T-cell (primary cell): ENCODE results near the gene CD84. TPM values are rescaled to one million over a fixed set of nuclear protein-coding genes. Genes with fewer than 3 reads are reported as not detected.

Experiments
- ATAC-seq, 4 experiments: fragments of 200-7000 bp in 3 of 4; fragments of 150-1000 bp in 1 of 4; cut with Tn5 transposase; replicated peaks in 1 of 4; 1 replicate in 3 of 4; 2 replicates in 1 of 4; pipeline ENCODE4 v1.10.0; 2021; ENCODE audit warnings: moderate library complexity in 3 of 4, mild to moderate bottlenecking in 2 of 4, moderate number of reproducible peaks in 1 of 4
- CTCF ChIA-PET, 2 donors: fragments of 300-600 bp; sonication (Branson Sonifier 250); formaldehyde crosslinking; loops; one replicate each; lab custom pipeline; 2022; ENCODE audit warnings: antibody characterized with exemption in 2 of 2; lab: Charles Lee
- POLR2A ChIA-PET, 2 donors: fragments of 300-600 bp; sonication (Branson Sonifier 250); formaldehyde crosslinking; loops; one replicate each; lab custom pipeline; 2022; ENCODE audit warnings: antibody characterized with exemption in 2 of 2; lab: Charles Lee
- DNase-seq, 35 experiments: peaks; one replicate each; pipeline versions ENCODE4 v3.0.0 to v3.0.0-alpha.2; 2013 to 2023
- H3K27ac ChIP-seq: one replicate; pipeline ENCODE4 v1.5.1; 2013; ENCODE audit warnings: low read length
- H3K27me3 ChIP-seq, 2 experiments: replicated peaks in 1 of 2; 1 replicate in 1 of 2; 2 replicates in 1 of 2; pipeline versions ENCODE4 v1.6.1 to v1.7.0; 2013; ENCODE audit warnings: low read length in 1 of 2, mixed read lengths in 1 of 2; ENCODE audit not compliant: control insufficient read depth in 2 of 2, insufficient read depth in 2 of 2; ENCODE audit errors: extremely low read depth in 1 of 2
- H3K36me3 ChIP-seq, 2 donors: 1 replicate in 1 of 2; 2 replicates in 1 of 2; pipeline versions ENCODE4 v1.6.1 to v1.7.0; 2013; ENCODE audit warnings: low read length in 1 of 2; ENCODE audit not compliant: control insufficient read depth in 2 of 2, insufficient read depth in 1 of 2; ENCODE audit errors: extremely low read depth in 1 of 2
- H3K4me1 ChIP-seq, 2 experiments: 1 replicate in 1 of 2; 2 replicates in 1 of 2; pipeline versions ENCODE4 v1.6.1 to v1.7.0; 2013; ENCODE audit warnings: low read length in 2 of 2, mixed read lengths in 1 of 2; ENCODE audit not compliant: insufficient read depth in 2 of 2, control insufficient read depth in 1 of 2; ENCODE audit errors: extremely low read depth in 1 of 2
- H3K4me3 ChIP-seq, 2 donors: 1 replicate in 1 of 2; 2 replicates in 1 of 2; pipeline versions ENCODE4 v1.5.1 to v1.7.0; 2013; ENCODE audit warnings: mild to moderate bottlenecking in 2 of 2, low read length in 1 of 2, moderate library complexity in 1 of 2; ENCODE audit not compliant: control insufficient read depth in 1 of 2; ENCODE audit errors: extremely low read depth in 1 of 2
- H3K9me3 ChIP-seq: 2 replicates; pipeline ENCODE4 v1.7.0; 2013
- H3K27ac Mint-ChIP-seq, 2 donors: one replicate each; pipeline ENCODE4 v1.8.0; 2020 to 2021; ENCODE audit warnings: mild to moderate bottlenecking in 2 of 2, mixed read lengths in 2 of 2
- H3K27me3 Mint-ChIP-seq, 2 donors: one replicate each; pipeline ENCODE4 v1.8.0; 2021 to 2022; ENCODE audit warnings: mixed read lengths in 2 of 2
- H3K36me3 Mint-ChIP-seq: one replicate; pipeline ENCODE4 v1.8.0; 2021; ENCODE audit warnings: mixed read lengths
- H3K4me1 Mint-ChIP-seq, 3 donors: one replicate each; pipeline ENCODE4 v1.8.0; 2020 to 2022; ENCODE audit warnings: mixed read lengths in 3 of 3, mild to moderate bottlenecking in 1 of 3
- H3K4me3 Mint-ChIP-seq, 3 donors: one replicate each; pipeline ENCODE4 v1.8.0; 2020 to 2022; ENCODE audit warnings: mild to moderate bottlenecking in 3 of 3, mixed read lengths in 3 of 3, moderate library complexity in 3 of 3
- H3K9me3 Mint-ChIP-seq, 3 donors: one replicate each; pipeline ENCODE4 v1.8.0; 2020 to 2022; ENCODE audit warnings: mixed read lengths in 3 of 3
- WGBS: methylation state at CpG from one replicate; pipeline ENCODE4 v1.1.5; 2013; ENCODE audit warnings: missing lambda C conversion rate; ENCODE audit not compliant: insufficient coverage; 5-methylcytosine and 5-hydroxymethylcytosine counted together
- total RNA-seq, 35 experiments: library from RNA in 6 of 35; stranded (reverse) in 6 of 35; fragments of 120-200 nt in 1 of 35; gene quantifications; one replicate each; pipeline versions ENCODE4 v1.2.1 to v1.2.4 and lab custom pipeline; 2013 to 2026

The CD84 gene
- total RNA-seq, 5 donors from 2014 or later (not counting 1 experiment from before 2014, with no cell fraction given) = 47.5 to 97.4 (median 51.8) TPM

DNA sequence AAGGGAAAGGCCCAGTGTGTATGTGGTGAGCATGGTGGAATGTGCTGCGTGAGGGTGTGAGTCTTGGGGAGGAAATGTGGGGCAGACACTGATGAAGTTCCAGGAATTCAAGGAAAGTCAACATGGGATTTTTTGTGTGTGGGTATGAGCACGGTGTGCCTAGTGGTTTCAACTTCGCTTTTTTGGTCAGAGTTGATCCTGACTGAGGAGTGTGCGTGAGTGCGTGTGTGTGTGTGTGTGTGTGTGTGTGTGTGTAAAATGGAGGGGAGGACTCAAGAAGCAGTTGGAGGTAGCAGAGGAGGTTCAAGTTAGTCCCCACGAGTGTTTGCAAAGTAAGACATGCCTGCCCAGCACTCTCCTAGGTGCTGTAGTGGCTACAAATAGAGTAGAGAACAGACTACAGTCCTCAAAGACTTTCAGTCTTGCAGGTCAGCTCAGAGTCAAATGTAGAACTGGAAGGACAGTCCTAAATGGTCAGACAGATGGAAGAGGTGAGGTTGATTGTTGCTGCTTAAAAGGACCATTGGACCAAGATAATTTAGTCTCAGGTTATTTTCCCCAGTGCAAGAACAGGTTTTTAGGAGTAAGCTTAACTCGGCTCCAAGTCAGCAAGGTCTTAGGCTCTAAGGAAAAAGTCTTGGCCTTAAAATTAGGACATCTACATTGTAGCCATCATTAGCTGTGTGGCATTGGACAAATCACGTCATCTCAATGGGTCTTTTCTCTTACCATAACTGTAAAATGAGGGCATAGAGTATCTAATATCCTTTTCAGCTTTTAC lies 42.5 kb upstream of the CD84 start:
- Mint-ChIP-seq H3K9me3 (peaks cover 0 to 1% (median 1%) of the 10 kb centered on the region in 3 donors), H3K4me1 (peaks cover 84 to 89% (median 85%) of the 10 kb centered on the region in 3 donors), H3K36me3 (peaks cover 64% of the 10 kb centered on the region), H3K27me3 (no peaks in the 10 kb centered on the region), H3K4me3 (no peak overlapping the region), H3K27ac (peak overlapping the region; percentile 96 to 98)
- ATAC-seq (no peak), DNase-seq (no peak)
- WGBS = 31% methylated on average over 4 of the region's 8 CpGs
- Histone ChIP-seq H3K4me1 (peaks cover 31 to 46% of the 10 kb centered on the region in 2 experiments), H3K4me3 (no peak overlapping the region), H3K9me3 (peaks cover 2% of the 10 kb centered on the region), H3K27me3 (no peaks in the 10 kb centered on the region), H3K27ac (peak overlapping the region; percentile 60), H3K36me3 (peaks cover 4 to 33% of the 10 kb centered on the region in 2 donors)
- CTCF ChIA-PET = interaction anchor here (0.8 to 2.5 kb wide), 7 partner anchors 13 to 245 kb away, joined by 3 to 9 read pairs (median 3); partner anchors contain the start of gene SLAMF1 (in 1 of the 2)
- POLR2A ChIA-PET = interaction anchor here in 1 of 2 donors (0.7 kb wide), 1 partner anchor 12 kb away, joined by 3 read pairs; no protein-coding TSS in a partner anchor

DNA sequence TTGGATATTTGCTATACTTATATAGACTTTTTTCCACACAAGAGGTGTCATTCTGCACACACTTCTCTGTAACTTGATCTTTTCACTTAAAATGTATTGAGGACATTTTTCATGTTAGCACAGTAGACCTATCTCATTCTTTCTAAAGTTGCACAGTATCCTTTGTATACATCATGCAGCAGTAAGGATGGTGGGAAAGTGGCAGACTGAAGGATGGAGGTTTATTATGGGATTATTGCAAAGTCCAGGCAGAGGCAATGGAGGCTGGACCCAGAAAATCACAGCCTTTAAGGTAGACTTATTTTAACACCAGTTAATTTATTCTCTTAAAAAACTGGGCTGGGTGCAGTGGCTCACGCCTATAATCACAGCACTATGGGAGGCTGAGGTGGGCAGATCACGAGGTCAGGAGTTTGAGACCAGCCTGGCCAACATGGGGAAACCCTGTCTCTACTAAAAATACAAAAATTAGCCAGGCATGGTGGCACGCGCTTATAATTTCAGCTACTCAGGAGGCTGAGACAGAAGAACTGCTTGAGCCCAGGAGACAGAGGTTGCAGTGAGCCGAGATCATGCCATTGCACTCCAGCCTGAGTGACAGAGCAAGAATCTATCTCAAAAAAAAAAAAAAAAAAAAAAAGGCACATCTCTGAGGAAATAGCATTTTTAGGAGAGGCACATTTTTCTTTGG lies 41.8 kb upstream of the CD84 start:
- Mint-ChIP-seq H3K4me3 (no peak overlapping the region), H3K27ac (peak overlapping the region; percentile 73 to 96), H3K36me3 (peaks cover 67% of the 10 kb centered on the region), H3K27me3 (no peaks in the 10 kb centered on the region), H3K4me1 (peaks cover 77 to 83% (median 80%) of the 10 kb centered on the region in 3 donors), H3K9me3 (no peaks in the 10 kb centered on the region)
- peaks cover 24 to 39% of the 10 kb centered on the region in 2 experiments for H3K4me1 ChIP-seq
- no peak for ATAC-seq
- H3K27me3 ChIP-seq = no peaks in the 10 kb centered on the region
- POLR2A ChIA-PET = no interaction called here
- H3K4me3 ChIP-seq = no peak overlapping the region
- peaks cover 4 to 33% of the 10 kb centered on the region in 2 donors for H3K36me3 ChIP-seq
- H3K27ac ChIP-seq = no peak overlapping the region
- WGBS = no CpG with 5 or more reads among the region's 5 CpGs
- H3K9me3 ChIP-seq = peaks cover 2% of the 10 kb centered on the region
- CTCF ChIA-PET = interaction anchor here (0.8 to 2.6 kb wide), 4 partner anchors 7 to 54 kb away, joined by 3 to 11 read pairs (median 3); no protein-coding TSS in a partner anchor
- no peak for DNase-seq

DNA sequence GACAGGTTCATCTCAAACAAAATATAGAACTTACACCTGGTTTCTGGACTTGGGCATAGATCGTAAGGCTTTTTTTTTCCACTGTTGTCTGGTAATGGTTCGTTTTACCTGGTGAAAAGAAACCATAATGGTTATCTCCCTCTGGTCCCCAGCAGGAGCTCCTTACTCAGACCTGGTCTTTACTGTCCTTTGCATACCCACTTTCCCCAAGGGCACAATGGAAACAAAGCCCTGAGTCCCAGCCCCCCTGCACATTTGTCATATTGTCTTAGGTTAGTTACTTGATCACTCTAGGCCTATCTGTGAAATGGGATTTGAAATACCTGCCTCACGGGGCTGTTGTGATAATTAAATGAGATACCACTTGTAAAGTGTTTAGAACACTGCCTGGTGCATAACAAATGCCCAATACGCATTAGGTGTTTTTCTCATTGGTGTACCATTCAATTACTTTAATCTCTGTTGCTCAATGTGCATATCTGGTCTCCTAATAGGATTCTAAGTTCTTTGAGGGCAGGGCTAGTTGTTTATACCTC lies 40.5 kb upstream of the CD84 start:
- CTCF ChIA-PET = interaction anchor here (0.5 to 4.1 kb wide), 20 partner anchors 9 to 72 kb away, joined by 3 to 30 read pairs (median 3); partner anchors contain the start of gene SLAMF1 (in 1 of the 2)
- POLR2A ChIA-PET = interaction anchor here (0.5 to 1.5 kb wide), 4 partner anchors 20 to 398 kb away, joined by 3 to 9 read pairs (median 4); no protein-coding TSS in a partner anchor
- peaks cover 23 to 27% of the 10 kb centered on the region in 2 experiments for H3K4me1 ChIP-seq

DNA sequence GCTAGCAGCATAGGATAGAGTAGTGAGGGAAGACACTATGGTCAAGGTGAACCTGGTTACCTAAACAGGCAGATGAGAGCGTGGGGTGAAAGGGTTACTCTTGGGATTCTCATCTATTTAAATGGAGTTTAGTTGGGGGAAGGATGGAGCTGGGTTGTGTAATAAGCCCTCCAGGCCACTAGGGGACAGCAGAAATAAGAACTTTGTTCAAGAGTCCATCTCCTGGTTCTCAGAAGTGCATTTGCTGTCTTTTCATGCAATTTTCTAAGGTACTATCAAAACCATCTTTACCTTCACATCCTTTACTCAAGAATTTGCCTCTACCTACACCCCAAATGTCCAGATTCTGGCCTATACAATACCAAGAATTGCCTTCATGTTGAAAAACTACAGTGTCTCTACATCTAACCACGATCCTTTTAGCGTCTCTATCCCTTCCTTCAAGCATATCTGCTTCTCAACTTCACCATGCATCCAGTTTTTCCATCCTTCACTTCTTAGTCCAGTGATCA lies 39.5 kb upstream of the CD84 start:
- Mint-ChIP-seq H3K4me3 (no peak overlapping the region), H3K36me3 (peaks cover 66% of the 10 kb centered on the region)
- H3K4me1 ChIP-seq = peaks cover 18 to 29% of the 10 kb centered on the region in 2 experiments

More for the DNA sequence above, 40.5 kb upstream of the CD84 start:
- ATAC-seq = no peak
- Histone ChIP-seq H3K36me3 (peaks cover 4 to 36% of the 10 kb centered on the region in 2 donors), H3K27me3 (no peaks in the 10 kb centered on the region), H3K4me3 (no peak overlapping the region), H3K9me3 (peaks cover 2% of the 10 kb centered on the region), H3K27ac (no peak overlapping the region)
- peak overlapping the region; percentile 63 to 71 for H3K27ac Mint-ChIP-seq
- H3K4me1 Mint-ChIP-seq = peaks cover 64 to 75% (median 73%) of the 10 kb centered on the region in 3 donors
- H3K36me3 Mint-ChIP-seq = peaks cover 68% of the 10 kb centered on the region
- no peak for DNase-seq
- no CpG with 5 or more reads among the region's 4 CpGs for WGBS
- H3K27me3 Mint-ChIP-seq = no peaks in the 10 kb centered on the region
- H3K9me3 Mint-ChIP-seq = no peaks in the 10 kb centered on the region
- no peak overlapping the region for H3K4me3 Mint-ChIP-seq

GRCh38 chr1:160618327-160618726 lies 39.0 kb upstream of the CD84 start:
- Histone ChIP-seq H3K4me1 (peaks cover 13 to 24% of the 10 kb centered on the region in 2 experiments), H3K4me3 (no peak overlapping the region), H3K27me3 (no peaks in the 10 kb centered on the region), H3K9me3 (peaks cover 2% of the 10 kb centered on the region), H3K27ac (no peak overlapping the region), H3K36me3 (peaks cover 4 to 36% of the 10 kb centered on the region in 2 donors)
- Mint-ChIP-seq H3K4me3 (no peak overlapping the region), H3K4me1 (peaks cover 58 to 71% (median 63%) of the 10 kb centered on the region in 3 donors), H3K27ac (peak overlapping the region; percentile 14 to 16), H3K36me3 (peaks cover 64% of the 10 kb centered on the region), H3K27me3 (no peaks in the 10 kb centered on the region), H3K9me3 (no peaks in the 10 kb centered on the region)
- POLR2A ChIA-PET = interaction anchor here in 1 of 2 donors (0.6 to 0.9 kb wide), 2 partner anchors 63 to 180 kb away, joined by 3 to 4 read pairs; no protein-coding TSS in a partner anchor
- CTCF ChIA-PET = interaction anchor here (0.5 to 4.1 kb wide), 25 partner anchors 8 to 1120 kb away, joined by 3 to 30 read pairs (median 4); partner anchors contain the start of gene SLAMF1 (in 1 of the 2)
- WGBS = no CpG with 5 or more reads among the region's 1 CpG
- no peak for ATAC-seq
- no peak for DNase-seq

More for the DNA sequence above, 39.5 kb upstream of the CD84 start:
- H3K36me3 ChIP-seq = peaks cover 4 to 36% of the 10 kb centered on the region in 2 donors
- no peaks in the 10 kb centered on the region for H3K27me3 Mint-ChIP-seq
- peaks cover 60 to 72% (median 67%) of the 10 kb centered on the region in 3 donors for H3K4me1 Mint-ChIP-seq
- peak overlapping the region; percentile 24 for H3K27ac ChIP-seq
- H3K27me3 ChIP-seq = no peaks in the 10 kb centered on the region
- 100% methylated on average over 3 of the region's 3 CpGs for WGBS
- peaks cover 2% of the 10 kb centered on the region for H3K9me3 ChIP-seq
- peak overlapping the region; percentile 46 to 55 for H3K27ac Mint-ChIP-seq
- ATAC-seq = peak in 3 of 4 experiments; percentile 37 to 52 (median 42)
- CTCF ChIA-PET = interaction anchor here (0.6 to 4.1 kb wide), 31 partner anchors 8 to 1120 kb away, joined by 3 to 30 read pairs (median 4); partner anchors contain the start of gene SLAMF1 (in 1 of the 2)
- no peaks in the 10 kb centered on the region for H3K9me3 Mint-ChIP-seq
- H3K4me3 ChIP-seq = no peak overlapping the region
- POLR2A ChIA-PET = interaction anchor here in 1 of 2 donors (0.6 to 1.5 kb wide), 4 partner anchors 21 to 181 kb away, joined by 3 to 4 read pairs (median 3); partner anchors contain the start of gene SLAMF6
- DNase-seq = peak in 27 of 35 experiments; percentile 15 to 72 (median 37)
